Left ventricle myocardium superior (tissue), 1 donor: ENCODE measurements around the gene KIF6. TPM values are rescaled to one million over a fixed set of nuclear protein-coding genes. Genes with fewer than 3 reads are reported as not detected.
A peak's percentile ranks its signal among the peaks of the same experiment; 100 is the strongest.
"Not testable (repeated sequence)": the region's sequence is repeated elsewhere in the genome, so short reads cannot be mapped to it uniquely, and the experiment has no call there.

Source experiments
- ATAC-seq: fragments of 200-7000 bp; cut with Tn5 transposase; one replicate; pipeline ENCODE4 v1.9.1; 2020; ENCODE audit warnings: mild to moderate bottlenecking, moderate library complexity
- DNase-seq: peaks from one replicate; pipeline ENCODE4 v3.0.0-alpha.2; 2020
- intact Hi-C: fragments of 100-400 bp; cut with micrococcal nuclease; formaldehyde crosslinking; loops from one replicate; pipeline ENCODE4 v1.11.0; 2022
- total RNA-seq: library from RNA; stranded (reverse); fragmentation: NEBNext Ultra II Directional; extraction: Animal tissue kit (Norgen Biotek cat#: 25700); gene quantifications from one replicate; pipeline ENCODE4 v1.2.1, GENCODE V29; 2021
- donor health status: DM: no; HTN: yes; CAD: no; lungs with severe emphysema.

Gene KIF6
- total RNA-seq, 1 donor from 2014 or later, result 0.12 TPM

- ATAC-seq (no peak), DNase-seq (no peak)
- intact Hi-C loops, result no loop called here
Measured at GRCh38 chr6:39520916-39521315, 204.3 kb downstream of the KIF6 start.

- intact Hi-C loops, result no loop called here
- ATAC-seq (peak; percentile 49), DNase-seq (no peak)
Measured at GRCh38 chr6:39520411-39520810, 204.8 kb downstream of the KIF6 start.

GRCh38 chr6:39518221-39518620 is 207.0 kb downstream of the KIF6 start:
- no peak for ATAC-seq
- DNase-seq, result no peak
- intact Hi-C loops, result no loop called here

- ATAC-seq (no peak), DNase-seq (no peak)
- intact Hi-C loops, result no loop called here
Measured at GRCh38 chr6:39517756-39518155, 207.5 kb downstream of the KIF6 start.

GRCh38 chr6:39516471-39516870 is 208.7 kb downstream of the KIF6 start:
- no peak for ATAC-seq
- intact Hi-C loops, result no loop called here
- no peak for DNase-seq

GRCh38 chr6:39515471-39515870 is 209.7 kb downstream of the KIF6 start:
- no peak for DNase-seq
- intact Hi-C loops, result no loop called here
- no peak for ATAC-seq

- ATAC-seq, result no peak
- intact Hi-C loops, result no loop called here
Measured at GRCh38 chr6:39515006-39515405, 210.2 kb downstream of the KIF6 start.

GRCh38 chr6:39509831-39510230 is 215.4 kb downstream of the KIF6 start:
- DNase-seq, ATAC-seq, intact Hi-C loops: not testable (repeated sequence)

More at GRCh38 chr6:39515006-39515405, 210.2 kb downstream of the KIF6 start:
- DNase-seq, result no peak

- DNase-seq, result no peak
- ATAC-seq, result no peak
- intact Hi-C loops, result no loop called here
Measured at GRCh38 chr6:39508515-39508914, 216.7 kb downstream of the KIF6 start.

GRCh38 chr6:39507331-39507998 is 217.7 kb downstream of the KIF6 start:
- ATAC-seq, result no peak
- DNase-seq, result no peak
- intact Hi-C loops, result no loop called here

GRCh38 chr6:39502362-39502955 is 222.7 kb downstream of the KIF6 start:
- DNase-seq, intact Hi-C loops, ATAC-seq: not testable (repeated sequence)

GRCh38 chr6:39499053-39499452 is 226.2 kb downstream of the KIF6 start:
- intact Hi-C loops, result no loop called here
- no peak for ATAC-seq
- DNase-seq, result no peak

- intact Hi-C loops, result no loop called here
- ATAC-seq (no peak), DNase-seq (no peak)
Measured at GRCh38 chr6:39498096-39498495, 227.1 kb downstream of the KIF6 start.

- intact Hi-C loops, result no loop called here
- peak; percentile 65 for DNase-seq
- ATAC-seq, result peak; percentile 90
Measured at GRCh38 chr6:39496915-39497314, 228.3 kb downstream of the KIF6 start.

- intact Hi-C loops, result no loop called here
- no peak for ATAC-seq
- no peak for DNase-seq
Measured at GRCh38 chr6:39496456-39496855, 228.8 kb downstream of the KIF6 start.

- DNase-seq (no peak), ATAC-seq (no peak)
- intact Hi-C loops, result no loop called here
Measured at GRCh38 chr6:39495640-39496039, 229.6 kb downstream of the KIF6 start.

GRCh38 chr6:39494998-39495397 is 230.2 kb downstream of the KIF6 start:
- ATAC-seq (no peak), DNase-seq (no peak)
- intact Hi-C loops, result no loop called here

GRCh38 chr6:39493777-39494176 is 231.4 kb downstream of the KIF6 start:
- intact Hi-C loops, result no loop called here
- peak; percentile 58 for ATAC-seq
- no peak for DNase-seq

GRCh38 chr6:39493174-39493573 is 232.0 kb downstream of the KIF6 start:
- intact Hi-C loops, result no loop called here
- peak; percentile 3 for ATAC-seq
- DNase-seq, result no peak

- DNase-seq (no peak), ATAC-seq (peak; percentile 86)
- intact Hi-C loops, result no loop called here
Measured at GRCh38 chr6:39490108-39490507, 235.1 kb downstream of the KIF6 start.

- intact Hi-C loops, result no loop called here
- peak; percentile 33 for ATAC-seq
- DNase-seq, result no peak
Measured at GRCh38 chr6:39488255-39488879, 236.8 kb downstream of the KIF6 start.
